GM19455 (cell line): ENCODE measurements around the gene KIF5C.
"Not testable (repeated sequence)": the region's sequence is repeated elsewhere in the genome, so short reads cannot be mapped to it uniquely, and the experiment has no call there.

Experiments
- ATAC-seq: cut with Tn5 transposase; IDR thresholded peaks from one replicate; pipeline ENCODE4 v1.9.1; 2021; ENCODE audit not compliant: unreplicated experiment

Gene KIF5C

GRCh38 chr2:148959745-148960144 is 84.7 kb downstream of the KIF5C start:
- ATAC-seq, result no peak

- no peak for ATAC-seq
Measured at GRCh38 chr2:148960483-148960882, 85.5 kb downstream of the KIF5C start.

- no peak for ATAC-seq
Measured at GRCh38 chr2:148963461-148963860, 88.4 kb downstream of the KIF5C start.

GRCh38 chr2:148965623-148966437 is 90.8 kb downstream of the KIF5C start:
- no peak for ATAC-seq

- no peak for ATAC-seq
Measured at GRCh38 chr2:148966438-148966758, 91.4 kb downstream of the KIF5C start.

GRCh38 chr2:148967056-148967455 is 92.0 kb downstream of the KIF5C start:
- no peak for ATAC-seq

GRCh38 chr2:148967578-148967977 is 92.6 kb downstream of the KIF5C start:
- no peak for ATAC-seq

- no peak for ATAC-seq
Measured at GRCh38 chr2:148968301-148968700, 93.3 kb downstream of the KIF5C start.

GRCh38 chr2:148968776-148969319 is 93.8 kb downstream of the KIF5C start:
- no peak for ATAC-seq

- ATAC-seq, result no peak
Measured at GRCh38 chr2:148969659-148970061, 94.6 kb downstream of the KIF5C start.

GRCh38 chr2:148970385-148970784 is 95.4 kb downstream of the KIF5C start:
- ATAC-seq, result no peak

- peak; percentile 85 for ATAC-seq
Measured at GRCh38 chr2:148971547-148971946, 96.5 kb downstream of the KIF5C start.

- no peak for ATAC-seq
Measured at GRCh38 chr2:148974095-148974494, 99.1 kb downstream of the KIF5C start.

- ATAC-seq, result no peak
Measured at GRCh38 chr2:148978026-148978685, 103.1 kb downstream of the KIF5C start.

GRCh38 chr2:148978706-148979105 is 103.7 kb downstream of the KIF5C start:
- no peak for ATAC-seq

- no peak for ATAC-seq
Measured at GRCh38 chr2:148979164-148979918, 104.3 kb downstream of the KIF5C start.

GRCh38 chr2:148979919-148980277 is 104.9 kb downstream of the KIF5C start:
- no peak for ATAC-seq

GRCh38 chr2:148980496-148980895 is 105.5 kb downstream of the KIF5C start:
- ATAC-seq, result not testable (repeated sequence)

GRCh38 chr2:148981324-148981723 is 106.3 kb downstream of the KIF5C start:
- ATAC-seq, result no peak

- no peak for ATAC-seq
Measured at GRCh38 chr2:148981781-148982180, 106.8 kb downstream of the KIF5C start.

- ATAC-seq, result no peak
Measured at GRCh38 chr2:148982282-148982681, 107.3 kb downstream of the KIF5C start.

GRCh38 chr2:148983896-148984295 is 108.9 kb downstream of the KIF5C start:
- ATAC-seq, result no peak
